Endothelial cell of umbilical vein (primary cell): ENCODE measurements around the gene DAZAP2.

ENCODE experiments used
- EZH2 ChIP-seq: IDR thresholded peaks from 2 replicates; pipeline ENCODE4 v1.6.1; 2012; ENCODE audit warnings: borderline replicate concordance, low read depth, mild to moderate bottlenecking, moderate library complexity, low read length, inconsistent platforms; ENCODE audit not compliant: severe bottlenecking
- FOS ChIP-seq: IDR thresholded peaks from 2 replicates; pipeline ENCODE4 v1.6.1; 2011; ENCODE audit warnings: mild to moderate bottlenecking, low read length, moderate library complexity, borderline replicate concordance; ENCODE audit not compliant: insufficient read depth
- GATA2 ChIP-seq: IDR thresholded peaks from 2 replicates; pipeline ENCODE4 v1.7.0; 2011; ENCODE audit warnings: low read depth, mild to moderate bottlenecking, moderate library complexity, mixed read lengths, low read length; ENCODE audit not compliant: insufficient read length, insufficient read depth
- MAX ChIP-seq: IDR thresholded peaks from 2 replicates; pipeline ENCODE4 v1.6.1; 2011; ENCODE audit not compliant: insufficient read depth, insufficient read length
- MYC ChIP-seq: IDR thresholded peaks from one replicate; pipeline ENCODE4 v1.6.1; 2011; ENCODE audit warnings: mild to moderate bottlenecking, low read depth, low read length
- POLR2A ChIP-seq: IDR thresholded peaks from 2 replicates; pipeline ENCODE4 v1.6.1; 2012; ENCODE audit warnings: low read depth, mild to moderate bottlenecking, control low read depth, low read length
- TF ChIP-seq, protein P1 (sequence below), 2 donors: IDR thresholded peaks; 1 replicate in 1 of 2; 2 replicates in 1 of 2; pipeline ENCODE4 v1.5.1; 2011; ENCODE audit warnings: low read length in 2 of 2, mild to moderate bottlenecking in 2 of 2, moderate library complexity in 2 of 2, control low read depth in 1 of 2, inconsistent platforms in 1 of 2, low read depth in 1 of 2; ENCODE audit not compliant: insufficient read depth in 1 of 2; ENCODE audit errors: extremely low read depth in 1 of 2

DNA sequence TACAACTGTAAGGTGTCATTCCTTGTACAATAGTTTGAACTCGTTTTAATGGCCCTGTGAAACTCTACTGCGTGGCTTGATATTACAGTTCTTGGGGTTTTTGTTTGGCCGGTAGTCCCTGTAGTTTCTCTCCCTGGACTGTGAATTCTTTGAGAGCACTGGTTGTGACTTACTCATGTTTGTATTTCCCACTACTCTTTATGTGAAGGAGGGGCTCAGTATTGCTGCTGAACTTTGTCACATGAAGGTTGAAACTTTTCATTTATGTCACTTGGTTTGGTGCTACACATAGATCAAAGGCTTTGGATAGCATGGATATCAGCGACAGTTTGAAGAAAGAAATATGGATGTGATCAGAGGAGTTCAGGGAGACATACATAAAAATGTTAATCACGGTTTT is 19.3 kb upstream of the DAZAP2 start:
- TF ChIP-seq, protein P1, sequence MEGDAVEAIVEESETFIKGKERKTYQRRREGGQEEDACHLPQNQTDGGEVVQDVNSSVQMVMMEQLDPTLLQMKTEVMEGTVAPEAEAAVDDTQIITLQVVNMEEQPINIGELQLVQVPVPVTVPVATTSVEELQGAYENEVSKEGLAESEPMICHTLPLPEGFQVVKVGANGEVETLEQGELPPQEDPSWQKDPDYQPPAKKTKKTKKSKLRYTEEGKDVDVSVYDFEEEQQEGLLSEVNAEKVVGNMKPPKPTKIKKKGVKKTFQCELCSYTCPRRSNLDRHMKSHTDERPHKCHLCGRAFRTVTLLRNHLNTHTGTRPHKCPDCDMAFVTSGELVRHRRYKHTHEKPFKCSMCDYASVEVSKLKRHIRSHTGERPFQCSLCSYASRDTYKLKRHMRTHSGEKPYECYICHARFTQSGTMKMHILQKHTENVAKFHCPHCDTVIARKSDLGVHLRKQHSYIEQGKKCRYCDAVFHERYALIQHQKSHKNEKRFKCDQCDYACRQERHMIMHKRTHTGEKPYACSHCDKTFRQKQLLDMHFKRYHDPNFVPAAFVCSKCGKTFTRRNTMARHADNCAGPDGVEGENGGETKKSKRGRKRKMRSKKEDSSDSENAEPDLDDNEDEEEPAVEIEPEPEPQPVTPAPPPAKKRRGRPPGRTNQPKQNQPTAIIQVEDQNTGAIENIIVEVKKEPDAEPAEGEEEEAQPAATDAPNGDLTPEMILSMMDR (IDR thresholded peaks at IDR 0.05; ENCODE audit: extremely low read depth in 1 of 2, insufficient read depth in 1 of 2, low read depth in 1 of 2, low read length in 2 of 2) = no peak
- TF ChIP-seq POLR2A = no peak
- TF ChIP-seq EZH2 = no peak
- no peak for TF ChIP-seq FOS
- TF ChIP-seq MAX = no peak
- TF ChIP-seq MYC = no peak
- no peak for TF ChIP-seq GATA2
